Cardiac ventricle fibroblast (primary cell): Measurements from ENCODE around the gene BLTP3A. TPM values are rescaled to one million over a fixed set of nuclear protein-coding genes. Genes with fewer than 3 reads are reported as not detected.

Experiments
- total RNA-seq: library from RNA; depleted of rRNA; stranded (reverse); fragments of >200 nt; gene quantifications from 2 replicates; pipeline ENCODE4 v1.2.3, GENCODE V29; 2015

BLTP3A gene
- 4.7 and 5.8 TPM in 2 replicates for total RNA-seq

GRCh38 chr6:34791701-34792604 lies at the start of gene BLTP3A:
TSS of gene BLTP3A (plus strand) at chr6:34792083. CDS start at chr6:34792251, 168 bp downstream.

Other genes starting within 250 kb of the BLTP3A start
- not detected in 2 replicates for gene SPDEF, start 235.8 kb upstream of the BLTP3A start, total RNA-seq
- 32.9 and 36.9 TPM in 2 replicates for gene ILRUN, start 95.3 kb upstream of the BLTP3A start, total RNA-seq
- 66.8 and 77.6 TPM in 2 replicates for gene SNRPC, start 34.6 kb upstream of the BLTP3A start, total RNA-seq
- 9.2 and 14.7 TPM in 2 replicates for gene TAF11, start 96.0 kb downstream of the BLTP3A start, total RNA-seq
- 6.9 and 8.0 TPM in 2 replicates for gene ANKS1A, start 97.2 kb downstream of the BLTP3A start, total RNA-seq